ENCODE data around the gene CLASP1.
"Not testable (repeated sequence)": the region's sequence is repeated elsewhere in the genome, so short reads cannot be mapped to it uniquely, and the experiment has no call there.

The CLASP1 gene

GRCh38 chr2:121349721-121350401, 299.4 kb downstream of the CLASP1 start:
- no peak for DNase-seq (ENCODE audit: low read depth in 3 of 3)

- DNase-seq (ENCODE audit: low read depth in 3 of 3): no peak
Observed at GRCh38 chr2:121348128-121348740, 301.0 kb downstream of the CLASP1 start.

DNA sequence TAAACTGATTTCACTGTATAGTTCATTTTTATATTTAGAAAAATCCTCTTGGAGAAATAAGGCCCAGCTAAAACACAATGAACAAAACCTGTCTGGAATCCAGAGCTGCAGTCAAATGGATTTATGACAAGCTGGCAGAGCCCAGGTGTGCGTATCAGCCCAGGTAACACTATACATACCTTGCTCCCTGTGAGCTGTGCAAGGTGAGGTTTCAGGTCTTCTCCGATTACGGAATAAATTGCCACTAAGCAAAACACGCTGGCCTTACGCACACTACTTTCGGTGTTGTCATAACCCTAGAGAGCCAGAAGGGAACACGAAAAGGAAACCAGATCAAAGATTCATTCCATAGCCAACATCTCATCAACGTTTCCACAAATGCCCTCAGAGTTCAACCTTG, 302.4 kb downstream of the CLASP1 start:
- DNase-seq (ENCODE audit: low read depth in 3 of 3): no peak

- no peak for DNase-seq (ENCODE audit: low read depth in 3 of 3)
Observed at GRCh38 chr2:121346407-121346806, 302.9 kb downstream of the CLASP1 start.

GRCh38 chr2:121345887-121346286, 303.4 kb downstream of the CLASP1 start:
- no peak for DNase-seq (ENCODE audit: low read depth in 3 of 3)

DNA sequence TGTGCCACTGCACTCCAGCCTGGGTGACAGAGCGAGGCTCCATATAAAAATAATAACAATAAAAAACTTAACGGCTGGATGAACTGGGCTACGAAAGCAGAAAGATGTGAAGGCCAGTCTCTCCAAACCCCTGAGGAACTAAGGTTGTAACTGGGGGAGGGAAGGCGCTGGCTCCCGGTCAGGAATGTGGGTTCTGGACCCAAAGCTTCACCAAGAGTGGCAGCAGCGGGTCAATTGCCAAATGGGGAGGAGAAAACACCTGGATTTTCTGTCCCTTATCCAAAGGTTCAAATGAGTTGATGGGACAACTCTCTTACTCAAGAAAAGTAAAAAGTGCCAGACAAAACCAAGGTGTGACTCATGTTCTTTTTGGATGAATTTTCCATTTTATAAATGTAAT, 304.2 kb downstream of the CLASP1 start:
- DNase-seq (ENCODE audit: low read depth in 3 of 3): no peak

- DNase-seq (ENCODE audit: low read depth in 3 of 3): not testable (repeated sequence)
Observed at GRCh38 chr2:121343828-121344399, 305.3 kb downstream of the CLASP1 start.

DNA sequence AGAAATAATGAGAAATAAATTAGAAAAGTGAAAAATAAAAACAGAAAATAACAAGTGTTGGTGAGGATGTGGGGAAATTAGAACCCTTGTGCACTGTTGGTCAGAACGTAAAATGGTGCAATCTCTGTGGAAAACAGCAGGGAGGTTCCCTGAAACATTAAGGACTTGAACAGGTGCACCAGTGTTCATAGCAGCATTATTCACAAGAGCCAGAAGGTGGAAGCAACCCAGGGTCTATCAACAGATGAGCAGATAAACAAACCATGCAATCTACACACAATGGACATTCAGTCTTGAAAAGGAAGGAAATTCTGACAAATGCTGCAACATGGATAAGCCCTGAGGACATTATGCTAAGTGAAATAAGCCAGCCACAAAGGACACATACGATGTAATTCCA, 306.1 kb downstream of the CLASP1 start:
- DNase-seq (ENCODE audit: low read depth in 3 of 3): no peak

DNA sequence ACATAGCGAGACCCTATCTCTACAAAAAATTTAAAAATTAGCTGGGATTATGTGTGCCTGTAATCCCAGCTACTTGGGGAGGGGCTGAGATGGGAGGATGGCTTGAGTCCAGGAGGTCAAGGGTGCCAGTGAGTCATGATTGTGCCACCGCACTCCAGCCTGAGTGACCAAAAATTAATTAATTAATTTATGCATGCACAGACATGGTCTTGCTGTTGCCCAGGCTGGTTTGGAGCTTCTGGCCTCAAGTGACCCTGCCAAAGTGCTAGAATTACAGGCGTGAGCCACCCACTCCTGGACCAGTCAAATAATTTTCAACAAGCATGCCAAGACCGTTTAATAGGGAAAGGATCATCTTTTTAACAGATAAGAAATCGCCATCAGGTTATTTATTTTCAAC, 306.5 kb downstream of the CLASP1 start:
- no peak for DNase-seq (ENCODE audit: low read depth in 3 of 3)

DNA sequence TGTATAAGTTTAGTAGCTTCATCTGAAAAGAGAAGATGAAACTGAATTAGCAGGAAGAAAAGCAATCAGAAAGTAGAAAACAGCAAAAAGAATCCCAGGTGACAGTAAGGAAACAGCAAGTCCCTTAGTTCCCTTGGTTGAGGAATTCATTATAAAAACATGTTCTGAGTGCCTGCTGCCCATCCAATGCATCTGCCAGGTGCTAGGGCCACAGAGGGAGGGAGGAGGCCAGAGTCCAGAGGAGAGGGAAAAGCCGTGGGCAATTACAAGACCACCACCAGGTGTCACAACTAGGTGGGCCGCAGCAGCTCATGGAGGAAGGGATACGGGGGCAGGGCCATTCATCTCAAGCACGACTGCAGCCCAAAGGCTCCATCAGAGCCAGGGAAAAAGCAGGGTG, 308.3 kb downstream of the CLASP1 start:
- no peak for DNase-seq (ENCODE audit: low read depth in 3 of 3)

DNA sequence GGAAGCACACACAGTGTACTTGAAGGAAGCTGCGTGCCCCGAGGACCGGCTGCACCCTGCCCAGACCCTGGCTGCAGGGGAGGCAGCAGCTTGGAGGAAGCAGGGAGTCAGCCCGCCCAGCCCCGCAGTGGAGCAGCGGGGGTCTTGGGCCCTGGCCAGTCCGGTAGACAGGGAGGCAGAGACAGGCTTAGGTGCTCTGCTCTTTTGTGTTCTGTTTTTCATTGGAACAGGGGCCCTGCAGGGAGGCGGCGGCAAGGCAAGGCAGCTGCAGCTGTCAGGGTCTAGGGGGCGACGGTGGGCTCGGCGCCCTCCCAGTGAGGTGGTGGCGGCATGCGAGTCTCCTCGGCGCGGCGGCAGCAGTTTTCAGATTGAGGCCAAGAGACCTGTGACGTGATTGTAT, 311.0 kb downstream of the CLASP1 start:
- DNase-seq (ENCODE audit: low read depth in 3 of 3): no peak

DNA sequence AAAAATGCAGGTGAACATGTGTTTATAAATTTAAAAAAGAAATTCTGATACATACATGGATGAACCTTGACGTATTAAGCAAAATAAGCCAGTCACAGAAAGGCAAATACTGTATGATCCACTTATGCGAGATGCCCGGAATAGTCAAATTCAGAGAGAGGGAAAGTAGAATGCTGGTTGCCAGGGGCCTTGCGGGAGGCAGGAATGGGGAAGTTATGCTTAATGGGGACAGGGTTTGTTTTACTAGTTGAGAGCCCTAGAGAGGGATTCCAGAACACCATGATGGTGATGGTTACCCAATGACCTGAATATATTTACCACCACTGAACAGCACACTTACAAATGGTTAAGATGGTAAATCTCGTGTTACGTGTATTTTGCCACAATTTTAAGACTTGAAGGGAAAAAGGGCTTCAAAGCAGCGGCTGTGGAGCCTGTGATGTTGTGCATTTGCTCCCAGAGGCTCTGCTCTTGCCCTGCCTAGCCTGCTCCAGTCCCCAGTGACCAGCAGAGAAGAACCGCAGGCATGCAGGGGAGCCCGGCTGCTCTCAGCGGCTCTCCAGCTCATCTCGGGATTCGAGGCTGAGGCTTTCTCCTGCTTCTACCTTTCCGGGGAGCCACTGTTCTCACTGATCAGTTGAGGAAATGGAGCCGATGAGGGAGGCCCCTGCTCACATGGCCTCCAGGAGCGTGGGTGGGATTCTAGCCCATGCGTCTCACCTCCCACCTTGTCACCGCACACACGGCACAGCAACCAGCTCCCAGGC, 312.6 kb downstream of the CLASP1 start:
- DNase-seq (ENCODE audit: low read depth in 3 of 3): no peak

DNA sequence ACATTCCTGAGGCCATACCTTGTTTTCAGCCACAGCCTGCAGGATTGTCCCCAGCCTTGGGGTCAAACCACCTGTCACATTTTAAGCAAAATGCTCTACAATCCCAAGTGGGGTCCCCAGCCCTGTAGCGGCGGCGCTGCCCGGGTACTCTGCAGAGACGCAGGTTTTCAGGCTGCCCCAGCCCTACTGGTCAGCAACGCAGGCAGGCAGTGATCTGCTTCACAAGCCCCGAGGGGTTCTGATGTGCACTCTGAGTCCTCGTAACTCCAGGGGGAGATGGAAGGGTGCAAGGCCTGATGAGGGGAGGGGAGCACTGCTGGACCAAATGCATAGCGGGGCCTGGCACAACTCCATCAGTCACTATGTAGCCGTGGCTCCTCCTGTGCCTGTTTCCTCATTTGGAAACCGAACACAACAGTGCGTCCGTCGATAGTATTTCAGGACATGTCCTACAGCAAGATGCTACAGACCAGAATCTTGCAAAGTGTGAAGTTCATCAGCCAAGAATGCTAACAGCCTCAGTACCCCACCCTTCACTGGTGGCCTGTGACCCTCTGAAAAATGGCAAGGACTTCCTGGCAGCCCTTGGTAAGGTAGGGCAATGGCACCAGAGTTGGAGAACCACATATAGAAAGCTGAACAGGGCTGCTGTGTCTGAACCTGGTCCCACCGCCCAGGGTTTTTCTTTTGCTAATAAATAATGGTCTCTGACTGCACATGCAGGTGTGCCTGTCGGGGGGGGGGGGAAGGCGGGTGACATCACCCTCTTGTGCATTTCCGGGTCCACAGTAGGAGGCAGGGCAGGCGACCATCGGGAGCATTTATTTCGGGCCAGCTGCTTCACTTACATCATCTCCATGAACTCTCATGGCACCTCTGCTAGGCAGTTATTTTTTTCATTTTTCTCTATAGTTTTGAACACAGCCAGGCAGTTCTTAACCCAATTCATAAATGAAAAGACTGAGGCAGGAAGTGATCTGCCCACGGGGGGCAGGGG, 313.7 kb downstream of the CLASP1 start:
- DNase-seq (ENCODE audit: low read depth in 3 of 3): no peak

GRCh38 chr2:121334581-121335293, 314.5 kb downstream of the CLASP1 start:
- no peak for DNase-seq (ENCODE audit: low read depth in 3 of 3)

DNA sequence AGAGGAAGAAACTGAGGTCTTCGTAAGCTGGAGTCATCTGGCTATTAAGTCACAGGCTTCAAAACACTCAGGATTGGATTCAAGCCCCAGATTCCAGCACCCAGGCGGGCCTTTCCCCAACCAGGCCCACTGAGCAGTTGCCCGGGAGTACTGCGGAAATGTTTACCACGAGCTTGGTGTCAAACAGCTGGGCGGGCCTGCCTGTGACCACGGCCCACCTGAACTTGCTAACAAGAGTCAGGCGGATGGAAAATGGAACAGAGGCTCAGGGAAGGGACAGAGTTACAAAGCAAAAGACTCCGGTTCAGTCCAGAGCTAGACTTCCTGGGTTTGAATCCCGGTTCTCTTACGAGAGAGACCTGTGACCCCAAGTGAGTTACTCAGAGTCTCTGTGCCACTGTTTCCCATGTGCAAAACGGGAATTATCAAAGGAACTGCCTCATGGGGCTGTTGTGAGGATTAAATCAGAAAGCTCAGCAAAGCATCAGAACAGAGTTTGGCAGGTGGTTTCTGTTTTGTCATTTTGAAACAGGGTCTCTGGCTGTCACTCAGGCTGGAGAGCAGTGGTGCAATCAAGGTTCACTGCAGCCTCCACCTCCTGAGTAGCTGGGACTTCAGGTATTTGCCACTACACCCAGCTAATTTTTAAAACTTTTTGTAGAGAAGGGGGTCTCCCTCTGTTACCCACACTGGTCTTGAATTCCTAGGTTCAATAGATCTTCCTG, 315.3 kb downstream of the CLASP1 start:
- no peak for DNase-seq (ENCODE audit: low read depth in 3 of 3)

- no peak for DNase-seq (ENCODE audit: low read depth in 3 of 3)
Observed at GRCh38 chr2:121333231-121333630, 316.0 kb downstream of the CLASP1 start.

DNA sequence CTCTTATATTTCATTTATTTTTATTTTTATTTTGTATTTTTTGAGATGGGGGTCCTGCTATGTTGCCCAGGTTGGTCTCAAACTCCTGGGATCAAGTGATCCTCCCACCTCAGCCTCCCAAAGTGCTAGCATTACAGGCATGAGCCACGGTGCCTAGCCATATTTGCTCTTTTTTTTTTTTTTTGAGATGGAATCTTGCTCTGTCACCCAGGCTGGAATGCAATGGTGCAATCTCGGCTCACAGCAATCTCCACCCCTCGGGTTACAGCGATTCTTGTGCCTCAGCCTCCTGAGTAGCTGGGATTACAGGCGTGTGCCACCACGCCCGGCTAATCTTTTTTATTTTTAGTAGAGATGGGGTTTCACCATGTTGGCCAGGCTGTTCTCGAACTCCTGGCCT, 317.9 kb downstream of the CLASP1 start:
- DNase-seq (ENCODE audit: low read depth in 3 of 3): not testable (repeated sequence)

GRCh38 chr2:121330921-121331320, 318.3 kb downstream of the CLASP1 start:
- no peak for DNase-seq (ENCODE audit: low read depth in 3 of 3)

- DNase-seq (ENCODE audit: low read depth in 3 of 3): no peak
Observed at GRCh38 chr2:121329786-121330185, 319.5 kb downstream of the CLASP1 start.

DNA sequence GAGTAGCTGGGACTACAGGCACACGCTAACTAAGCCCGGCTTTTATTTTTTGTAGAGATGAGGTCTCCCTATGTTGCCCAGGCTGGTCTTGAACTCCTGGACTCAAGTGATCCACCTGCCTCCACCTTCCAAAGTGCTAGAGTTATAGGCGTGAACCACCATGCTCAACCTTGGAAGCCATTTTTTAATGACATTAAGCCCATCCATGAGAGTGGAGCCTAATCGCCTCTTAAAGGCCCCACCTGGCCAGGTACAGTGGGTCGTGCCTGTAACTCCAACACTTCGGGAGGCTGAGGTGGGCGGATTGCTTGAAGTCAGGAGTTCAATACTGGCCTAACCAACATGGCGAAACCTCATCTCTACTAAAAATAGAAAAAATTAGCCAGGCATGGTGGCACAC, 322.6 kb downstream of the CLASP1 start:
- DNase-seq (ENCODE audit: low read depth in 3 of 3): no peak
